Subcutaneous adipose tissue (tissue), 4 donors: ENCODE results near the gene MED17. TPM values are rescaled to one million over a fixed set of nuclear protein-coding genes. Genes with fewer than 3 reads are reported as not detected.

Experiments
- CTCF ChIP-seq: fragments of 450-650 bp; IDR thresholded peaks from one replicate; pipeline ENCODE4 v1.5.1; 2016; ENCODE audit warnings: low read depth, mild to moderate bottlenecking, control low read depth, antibody characterized with exemption, moderate library complexity
- total RNA-seq, 4 donors: library from RNA; depleted of rRNA; stranded (reverse); fragments of >200 nt; gene quantifications; one replicate each; pipeline ENCODE4 v1.1.0, GENCODE V29; 2016

Gene MED17
- total RNA-seq, 4 donors from 2014 or later, result 20.4 to 28.9 (median 23.4) TPM

GRCh38 chr11:93821617-93822016 lies 37.5 kb downstream of the MED17 start:
- no peak for TF ChIP-seq CTCF

DNA sequence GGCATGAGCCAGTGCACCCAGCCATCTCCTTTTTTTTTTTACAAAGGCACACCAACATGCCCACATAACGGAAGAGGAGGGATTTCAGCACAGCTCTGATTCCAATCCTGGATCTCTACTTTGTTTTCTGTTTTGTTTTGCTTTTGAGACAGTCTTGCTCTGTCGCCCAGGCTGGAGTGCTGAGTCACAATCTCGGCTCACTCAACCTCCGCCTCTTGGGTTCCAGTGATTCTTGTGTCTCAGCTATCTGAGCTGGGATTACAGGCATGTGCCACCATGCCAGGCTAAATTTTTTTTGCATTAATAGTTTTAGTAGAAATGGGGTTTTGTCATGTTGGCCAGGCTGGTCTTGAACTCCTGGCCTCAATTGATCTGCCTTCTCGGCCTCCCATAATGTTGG lies 38.3 kb downstream of the MED17 start:
- no peak for TF ChIP-seq CTCF

DNA sequence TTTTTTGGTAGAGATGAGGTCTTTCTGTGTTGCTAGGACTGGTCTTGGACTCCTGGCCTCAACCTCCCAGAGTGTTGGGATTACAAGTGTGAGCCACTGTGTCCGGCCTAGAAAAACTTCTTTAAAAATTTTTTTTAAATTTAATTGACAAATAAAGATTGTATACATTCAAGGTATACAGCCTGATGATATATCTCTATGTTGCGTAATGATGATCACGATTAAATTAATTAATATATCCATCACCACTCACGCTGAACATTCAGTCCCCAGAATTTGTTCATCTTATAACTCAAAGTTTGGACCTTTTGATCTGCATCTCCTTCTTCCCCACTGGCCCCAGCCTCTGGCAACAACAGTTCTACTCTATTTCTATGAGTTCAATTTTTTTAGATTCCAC lies 39.1 kb downstream of the MED17 start:
- TF ChIP-seq CTCF, result no peak

- TF ChIP-seq CTCF, result no peak
Observed at GRCh38 chr11:93827363-93827762, 43.3 kb downstream of the MED17 start.

GRCh38 chr11:93829598-93829997 lies 45.5 kb downstream of the MED17 start:
- no peak for TF ChIP-seq CTCF

DNA sequence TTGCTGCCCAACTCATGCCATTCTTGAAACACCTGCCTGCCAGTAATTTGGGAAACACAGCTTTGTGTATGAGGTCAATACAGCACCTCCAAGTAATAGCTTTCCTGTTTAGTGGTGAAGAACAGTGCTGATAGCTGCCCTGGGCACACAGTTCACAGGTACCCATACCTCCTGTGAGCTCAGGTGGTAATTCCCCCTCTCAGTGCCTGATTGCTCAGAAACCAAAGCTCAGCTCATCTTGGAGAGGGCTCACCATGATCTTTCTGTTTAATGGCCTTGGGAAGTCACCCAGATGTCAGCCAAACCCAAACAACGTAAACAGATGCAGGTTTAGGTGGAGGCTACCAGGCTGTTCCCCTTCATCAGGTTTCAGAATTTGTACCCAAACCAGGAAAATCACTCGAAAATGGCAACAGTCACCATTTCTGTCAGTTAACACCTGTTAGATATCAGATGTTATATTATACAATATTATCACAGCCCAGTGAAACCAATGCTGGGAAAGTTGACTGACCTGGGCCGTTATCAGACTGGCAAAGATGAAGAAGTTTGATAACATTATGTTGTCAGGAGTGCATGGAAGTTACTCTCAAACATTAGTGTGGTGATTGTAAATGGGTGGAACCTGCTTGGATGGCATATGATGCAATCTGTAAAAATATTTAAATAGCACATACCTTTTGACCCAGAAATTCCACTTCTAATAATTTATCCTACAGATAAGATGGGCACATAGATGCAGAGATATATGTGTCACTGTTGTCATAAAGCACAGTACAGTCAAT lies 47.5 kb downstream of the MED17 start:
- TF ChIP-seq CTCF, result no peak

GRCh38 chr11:93832780-93833179 lies 48.7 kb downstream of the MED17 start:
- no peak for TF ChIP-seq CTCF
